ENCODE data around the gene ALDOA. TPM values are rescaled to one million over a fixed set of nuclear protein-coding genes. Genes with fewer than 3 reads are reported as not detected.
A peak's percentile ranks its signal among the peaks of the same experiment; 100 is the strongest.
"Not testable (repeated sequence)": the region's sequence is repeated elsewhere in the genome, so short reads cannot be mapped to it uniquely, and the experiment has no call there.

The ALDOA gene
- 2,017 and 2,037 TPM in 2 replicates for total RNA-seq

DNA sequence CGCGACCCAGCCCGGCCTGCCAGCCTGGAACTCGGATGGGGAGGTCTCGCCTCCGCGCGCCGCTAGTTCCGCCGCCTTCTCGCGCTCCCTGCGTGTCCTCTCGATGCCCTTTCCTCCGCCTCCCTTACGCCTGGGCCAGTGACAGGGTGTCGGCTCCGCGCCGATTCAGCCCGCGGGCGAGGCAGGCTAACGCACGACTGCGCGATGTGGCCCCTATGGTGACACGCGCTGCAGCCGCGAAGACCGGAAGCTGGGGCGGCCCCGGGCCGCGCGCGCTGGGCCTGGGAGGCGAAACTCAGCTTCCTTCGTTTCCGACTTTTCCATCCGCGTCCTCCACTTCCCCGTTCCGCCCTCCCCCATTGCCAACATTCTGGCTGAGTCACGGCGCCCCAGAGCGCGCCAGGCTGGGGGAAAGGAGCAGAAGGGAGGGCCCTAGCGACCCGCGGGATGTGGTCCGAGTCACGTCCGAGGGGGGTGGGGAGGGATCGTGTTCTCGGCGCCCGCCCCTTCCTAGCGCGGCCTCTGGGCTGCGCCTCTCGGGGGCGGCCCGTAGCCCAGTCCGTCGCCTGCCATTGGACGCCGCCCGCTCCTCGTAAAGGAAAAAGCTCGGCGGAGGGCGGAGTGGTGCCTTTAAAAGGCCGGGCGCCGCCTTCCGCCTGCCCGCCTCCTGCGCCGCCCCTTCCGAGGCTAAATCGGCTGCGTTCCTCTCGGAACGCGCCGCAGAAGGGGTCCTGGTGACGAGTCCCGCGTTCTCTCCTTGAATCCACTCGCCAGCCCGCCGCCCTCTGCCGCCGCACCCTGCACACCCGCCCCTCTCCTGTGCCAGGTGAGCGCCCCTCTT lies at the start of gene ALDOA:
TSS of gene ALDOA (plus strand) at position 659 of the 841 bp plus-strand sequence. CDS start 1,138 bp downstream, outside the sequence.
- DNase-seq (ENCODE audit: low spot score), result peak; percentile 95
- H3K9me3 Mint-ChIP-seq, result no peaks in the 10 kb centered on the region
- H3K36me3 Mint-ChIP-seq (ENCODE audit: low read depth), result peaks cover 60% of the 10 kb centered on the region
- H3K4me3 Mint-ChIP-seq (ENCODE audit: low read depth), result peak within 1 kb of the TSS; percentile 100
- H3K27ac Mint-ChIP-seq, result peak within 1 kb of the TSS; percentile 99
- intact Hi-C loops (cut with micrococcal nuclease), result loop anchor here (1.0 to 10.0 kb wide), 3 partner anchors 12 to 289 kb away; partner anchors contain the start of gene CD2BP2
- peaks cover 30% of the 10 kb centered on the region for H3K4me1 Mint-ChIP-seq (ENCODE audit: low read depth)
- H3K27me3 Mint-ChIP-seq (ENCODE audit: low read depth), result no peaks in the 10 kb centered on the region

DNA sequence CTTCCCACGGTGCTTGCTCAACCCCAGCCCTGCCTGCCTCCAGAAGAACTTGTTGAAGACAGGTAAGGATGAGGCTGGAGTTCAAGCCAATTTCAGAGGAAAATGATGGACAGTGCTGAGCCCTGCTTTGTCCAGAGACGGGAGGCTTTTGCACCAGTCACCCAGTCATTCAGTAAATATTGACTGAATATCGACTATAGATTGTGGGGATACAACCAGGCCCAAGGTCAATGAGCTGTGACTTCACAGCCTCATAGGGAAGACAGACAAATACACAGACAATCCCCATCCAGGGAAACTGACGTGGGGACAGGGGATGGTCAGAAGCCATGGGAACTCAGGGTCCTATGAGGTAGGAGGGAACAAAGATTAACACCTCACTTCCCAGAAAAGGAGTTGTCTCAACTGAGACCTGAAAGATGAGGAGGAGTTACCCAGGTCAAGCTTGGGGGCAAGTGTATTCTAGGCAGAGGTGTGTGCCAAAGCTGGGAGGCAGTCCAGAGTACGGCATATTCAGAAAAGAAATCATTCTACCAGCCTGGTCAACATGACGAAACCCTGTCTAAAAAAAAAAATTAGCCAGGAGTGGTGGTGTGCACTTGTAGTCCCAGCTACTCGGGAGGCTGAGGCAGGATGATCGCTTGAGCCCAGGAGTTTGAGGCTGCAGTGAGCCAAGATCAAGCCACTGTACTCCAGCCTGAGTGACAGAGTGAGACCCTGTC lies 48.8 kb upstream of the ALDOA start:
- Mint-ChIP-seq H3K4me3 (ENCODE audit: low read depth) (no peak overlapping the region), H3K4me1 (ENCODE audit: low read depth) (peaks cover 10% of the 10 kb centered on the region), H3K27me3 (ENCODE audit: low read depth) (peaks cover 26% of the 10 kb centered on the region), H3K36me3 (ENCODE audit: low read depth) (no peaks in the 10 kb centered on the region), H3K9me3 (no peaks in the 10 kb centered on the region), H3K27ac (no peak overlapping the region)
- intact Hi-C loops (cut with micrococcal nuclease), result no loop called here
- no peak for DNase-seq (ENCODE audit: low spot score)

DNA sequence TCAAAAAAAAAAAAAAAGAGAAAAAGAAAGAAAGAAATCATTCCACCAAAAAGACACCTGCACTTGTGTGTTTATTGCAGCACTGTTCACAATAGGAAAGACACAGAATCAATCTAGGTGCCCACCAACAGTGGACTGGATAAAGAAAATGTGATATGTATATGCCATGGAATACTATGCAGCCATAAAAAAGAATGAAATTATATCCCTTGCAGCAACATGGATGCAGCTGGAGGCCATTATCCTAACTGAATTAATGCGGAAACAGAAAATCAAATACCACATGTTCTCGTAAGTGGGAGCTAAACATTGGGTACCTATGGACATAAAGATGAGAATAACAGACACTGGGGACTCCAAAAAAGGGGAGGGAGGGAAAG lies 48.3 kb upstream of the ALDOA start:
- Mint-ChIP-seq H3K27ac (no peak overlapping the region), H3K4me1 (ENCODE audit: low read depth) (peaks cover 7% of the 10 kb centered on the region), H3K36me3 (ENCODE audit: low read depth) (no peaks in the 10 kb centered on the region), H3K9me3 (no peaks in the 10 kb centered on the region), H3K4me3 (ENCODE audit: low read depth) (no peak overlapping the region), H3K27me3 (ENCODE audit: low read depth) (peaks cover 21% of the 10 kb centered on the region)
- intact Hi-C loops (cut with micrococcal nuclease), result no loop called here
- DNase-seq (ENCODE audit: low spot score), result no peak

DNA sequence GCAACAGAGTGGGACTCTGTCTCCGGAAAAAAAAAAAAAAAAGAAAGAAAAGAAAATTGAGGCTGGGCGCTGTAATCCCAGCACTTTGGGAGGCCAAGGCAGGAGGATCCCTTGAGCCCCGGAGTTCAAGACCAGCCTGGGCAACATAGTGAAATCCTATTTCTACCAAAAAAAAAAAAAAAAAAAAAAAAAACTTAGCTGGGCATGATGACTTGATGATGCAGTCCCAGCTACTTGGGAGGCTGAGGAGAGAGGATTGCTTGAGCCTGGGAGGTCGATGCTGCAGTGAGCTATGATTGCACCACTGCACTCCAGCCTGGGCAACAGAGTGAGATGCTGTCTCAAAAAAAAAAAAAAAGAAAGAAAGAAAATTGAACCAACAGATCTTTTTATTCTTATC lies 47.6 kb upstream of the ALDOA start:
- intact Hi-C loops (cut with micrococcal nuclease); H3K36me3 Mint-ChIP-seq (ENCODE audit: low read depth): not testable (repeated sequence)

DNA sequence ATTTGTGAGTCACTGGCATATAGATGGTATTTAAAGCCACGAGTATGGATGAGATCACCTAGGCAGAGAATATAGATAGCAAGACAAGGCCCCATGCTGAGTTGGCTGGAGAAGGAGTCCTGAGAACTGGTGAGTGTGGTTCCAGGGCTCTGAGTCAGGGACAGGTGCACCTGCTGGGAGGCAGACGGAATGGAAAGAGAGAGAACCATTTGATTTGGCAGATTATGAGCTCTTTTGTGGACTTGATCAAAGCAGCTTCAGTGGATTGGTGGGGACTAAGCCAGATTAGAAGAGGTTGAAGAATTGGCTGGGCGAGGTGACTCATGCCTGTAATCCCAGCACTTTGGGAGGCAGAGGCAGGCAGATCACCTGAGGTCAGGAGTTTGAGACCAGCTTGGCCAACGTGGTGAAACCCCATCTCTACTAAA lies 46.8 kb upstream of the ALDOA start:
- H3K4me3 Mint-ChIP-seq (ENCODE audit: low read depth), result no peak overlapping the region
- H3K27me3 Mint-ChIP-seq (ENCODE audit: low read depth), result peaks cover 18% of the 10 kb centered on the region
- DNase-seq (ENCODE audit: low spot score), result no peak
- no peaks in the 10 kb centered on the region for H3K36me3 Mint-ChIP-seq (ENCODE audit: low read depth)
- no peak overlapping the region for H3K27ac Mint-ChIP-seq
- intact Hi-C loops (cut with micrococcal nuclease), result no loop called here
- H3K9me3 Mint-ChIP-seq, result no peaks in the 10 kb centered on the region
- peaks cover 7% of the 10 kb centered on the region for H3K4me1 Mint-ChIP-seq (ENCODE audit: low read depth)

More for the DNA sequence above, 47.6 kb upstream of the ALDOA start:
- not testable (repeated sequence) for H3K4me1 Mint-ChIP-seq (ENCODE audit: low read depth); DNase-seq (ENCODE audit: low spot score); H3K4me3 Mint-ChIP-seq (ENCODE audit: low read depth); H3K9me3 Mint-ChIP-seq; H3K27ac Mint-ChIP-seq
- peaks cover 18% of the 10 kb centered on the region for H3K27me3 Mint-ChIP-seq (ENCODE audit: low read depth)

DNA sequence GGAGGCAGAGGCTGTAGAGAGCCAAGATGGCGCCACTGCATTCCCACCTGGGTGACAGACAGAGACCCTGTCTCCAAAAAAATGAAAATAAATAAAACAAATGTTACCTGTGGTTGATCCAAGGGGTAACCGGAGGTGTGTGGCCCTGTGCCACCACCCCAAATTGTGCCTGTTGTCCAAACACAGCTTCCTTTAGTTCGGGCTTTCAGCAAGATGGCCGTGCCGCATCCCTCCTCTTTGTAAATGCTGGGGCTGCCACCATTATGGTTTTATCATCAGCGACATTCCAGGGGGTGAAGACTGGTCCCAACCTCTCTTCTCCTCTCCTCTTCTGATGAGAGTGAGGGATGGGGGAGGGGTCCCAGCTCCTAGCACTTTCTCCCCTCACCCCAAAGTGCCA lies 42.7 kb upstream of the ALDOA start, which contains the start of gene C16orf92:
TSS of gene C16orf92 (plus strand) at position 312 of the 400 bp plus-strand sequence. CDS start 143 bp downstream, outside the sequence.
- no peaks in the 10 kb centered on the region for H3K36me3 Mint-ChIP-seq (ENCODE audit: low read depth)
- peaks cover 29% of the 10 kb centered on the region for H3K27me3 Mint-ChIP-seq (ENCODE audit: low read depth)
- H3K4me3 Mint-ChIP-seq (ENCODE audit: low read depth), result no peak within 1 kb of the TSS
- intact Hi-C loops (cut with micrococcal nuclease), result loop anchor here (10.0 kb wide), 1 partner anchor 148 kb away; no protein-coding TSS in a partner anchor
- no peaks in the 10 kb centered on the region for H3K9me3 Mint-ChIP-seq
- no peak within 1 kb of the TSS for H3K27ac Mint-ChIP-seq
- DNase-seq (ENCODE audit: low spot score), result no peak
- peaks cover 7% of the 10 kb centered on the region for H3K4me1 Mint-ChIP-seq (ENCODE audit: low read depth)

DNA sequence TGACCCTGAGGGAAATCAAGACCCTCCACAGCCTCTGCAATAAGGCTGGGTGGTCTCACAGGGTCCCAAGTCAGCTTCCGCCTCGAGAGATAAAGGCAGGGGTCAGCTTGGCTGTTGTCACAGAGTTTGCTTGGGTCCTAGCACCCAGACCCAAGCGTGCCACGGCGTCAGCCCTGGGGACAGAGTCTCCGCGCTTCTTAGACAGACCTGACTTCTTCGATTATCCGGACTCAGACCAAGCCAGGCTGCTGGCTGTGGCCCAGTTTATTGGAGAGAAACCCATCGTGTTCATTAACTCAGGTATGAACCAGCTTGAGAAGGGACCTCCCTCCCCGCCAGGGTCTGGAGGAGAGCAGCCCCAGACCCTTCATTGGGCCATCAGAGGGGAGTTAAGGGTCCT lies 42.0 kb upstream of the ALDOA start:
- Mint-ChIP-seq H3K36me3 (ENCODE audit: low read depth) (no peaks in the 10 kb centered on the region), H3K27me3 (ENCODE audit: low read depth) (peaks cover 30% of the 10 kb centered on the region), H3K9me3 (no peaks in the 10 kb centered on the region), H3K4me3 (ENCODE audit: low read depth) (no peak overlapping the region), H3K4me1 (ENCODE audit: low read depth) (peaks cover 7% of the 10 kb centered on the region), H3K27ac (no peak overlapping the region)
- intact Hi-C loops (cut with micrococcal nuclease), result loop anchor here (10.0 kb wide), 1 partner anchor 149 kb away; no protein-coding TSS in a partner anchor
- DNase-seq (ENCODE audit: low spot score), result no peak

DNA sequence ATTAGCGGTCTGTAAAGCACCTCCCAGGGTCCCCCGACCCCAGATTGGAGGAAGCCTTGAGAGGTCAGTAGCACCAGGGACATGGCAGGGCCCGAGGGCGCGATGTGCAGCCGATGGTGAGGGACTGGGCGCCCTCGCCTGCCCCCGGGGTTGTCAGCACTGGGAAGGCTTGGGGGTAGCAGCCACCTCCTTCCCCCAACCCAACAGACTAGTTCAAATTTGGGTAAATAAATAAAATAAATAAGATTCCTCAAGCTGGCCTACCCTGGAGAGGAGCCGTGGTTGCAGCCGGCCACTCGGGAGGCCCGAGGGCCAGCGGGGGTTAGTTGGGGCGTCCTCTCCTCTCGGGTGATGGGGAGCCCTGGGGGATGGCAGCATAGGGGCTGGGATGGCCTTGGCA lies 41.1 kb upstream of the ALDOA start:
- no peak overlapping the region for H3K27ac Mint-ChIP-seq
- intact Hi-C loops (cut with micrococcal nuclease), result loop anchor here (10.0 kb wide), 1 partner anchor 150 kb away; no protein-coding TSS in a partner anchor

DNA sequence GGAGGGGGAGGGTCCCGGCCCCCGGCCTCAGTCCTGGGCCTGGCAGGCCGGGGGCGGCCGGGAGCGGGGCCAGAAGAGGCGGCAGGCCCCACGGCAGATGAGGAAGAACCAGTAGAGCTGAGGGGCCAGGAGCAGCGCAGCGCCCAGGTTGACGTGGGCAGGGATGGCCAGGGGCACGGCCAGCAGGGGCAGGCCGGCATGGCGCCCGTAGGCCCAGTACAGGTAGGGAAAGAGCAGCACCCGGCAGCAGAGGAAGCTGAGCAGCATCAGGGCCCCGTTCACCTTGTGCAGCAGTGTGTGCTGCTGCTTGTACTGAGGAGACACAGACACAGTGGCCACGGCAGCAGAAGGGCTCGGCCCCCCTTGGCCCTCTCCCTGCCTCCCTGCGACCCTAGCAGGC lies 40.4 kb upstream of the ALDOA start:
- no peaks in the 10 kb centered on the region for H3K36me3 Mint-ChIP-seq (ENCODE audit: low read depth)
- H3K4me1 Mint-ChIP-seq (ENCODE audit: low read depth), result peaks cover 5% of the 10 kb centered on the region
- no peak overlapping the region for H3K4me3 Mint-ChIP-seq (ENCODE audit: low read depth)
- peaks cover 41% of the 10 kb centered on the region for H3K27me3 Mint-ChIP-seq (ENCODE audit: low read depth)
- H3K27ac Mint-ChIP-seq, result no peak overlapping the region
- no peak for DNase-seq (ENCODE audit: low spot score)
- no peaks in the 10 kb centered on the region for H3K9me3 Mint-ChIP-seq
- intact Hi-C loops (cut with micrococcal nuclease), result loop anchor here (10.0 kb wide), 1 partner anchor 150 kb away; no protein-coding TSS in a partner anchor

More for the DNA sequence above, 41.1 kb upstream of the ALDOA start:
- no peak for DNase-seq (ENCODE audit: low spot score)
- Mint-ChIP-seq H3K27me3 (ENCODE audit: low read depth) (peaks cover 33% of the 10 kb centered on the region), H3K4me3 (ENCODE audit: low read depth) (no peak overlapping the region), H3K9me3 (no peaks in the 10 kb centered on the region), H3K36me3 (ENCODE audit: low read depth) (no peaks in the 10 kb centered on the region), H3K4me1 (ENCODE audit: low read depth) (peaks cover 5% of the 10 kb centered on the region)

DNA sequence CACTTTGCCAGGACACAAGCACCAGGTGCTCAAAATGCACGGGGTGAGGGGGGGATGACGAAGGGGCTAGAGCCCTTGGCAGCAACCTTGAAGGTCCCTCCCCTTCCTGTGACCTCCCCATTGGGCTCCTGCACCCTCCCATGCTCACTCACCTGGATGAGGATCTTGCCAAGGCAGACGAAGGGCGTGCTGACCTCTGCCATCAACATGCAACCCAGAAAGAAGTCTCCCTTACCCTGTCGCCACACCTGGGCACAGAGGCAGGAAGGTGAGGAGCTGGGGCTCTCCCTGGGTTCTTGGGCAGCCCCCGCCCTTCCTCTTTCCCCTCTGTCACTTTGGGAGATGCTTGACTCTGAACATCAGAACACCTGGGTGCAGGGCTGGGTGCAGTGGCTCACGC lies 40.0 kb upstream of the ALDOA start:
- H3K27ac Mint-ChIP-seq, result no peak overlapping the region

DNA sequence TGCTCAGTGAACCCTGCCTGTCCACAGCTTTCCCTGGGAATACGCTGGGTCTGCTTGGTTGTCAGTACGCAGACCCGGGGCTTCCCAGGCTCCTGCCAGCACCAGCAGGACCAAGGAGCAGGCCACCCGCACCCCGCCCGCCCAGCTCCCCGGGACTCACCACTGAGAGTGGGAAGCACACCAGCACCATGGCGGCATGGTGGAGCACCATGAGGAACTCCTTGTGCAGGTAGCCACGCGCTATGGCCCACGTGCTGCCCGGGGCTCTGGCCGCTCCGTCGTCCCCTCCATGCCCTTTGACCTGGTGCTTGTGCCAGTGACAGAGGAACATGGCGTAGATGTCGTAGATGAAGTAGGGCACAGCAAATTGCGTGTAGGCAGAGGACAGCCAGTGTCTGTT lies 39.1 kb upstream of the ALDOA start:
- DNase-seq (ENCODE audit: low spot score), result no peak
- Mint-ChIP-seq H3K9me3 (no peaks in the 10 kb centered on the region), H3K27ac (no peak overlapping the region), H3K36me3 (ENCODE audit: low read depth) (no peaks in the 10 kb centered on the region), H3K27me3 (ENCODE audit: low read depth) (peaks cover 39% of the 10 kb centered on the region), H3K4me1 (ENCODE audit: low read depth) (no peaks in the 10 kb centered on the region), H3K4me3 (ENCODE audit: low read depth) (no peak overlapping the region)
- intact Hi-C loops (cut with micrococcal nuclease), result loop anchor here (10.0 kb wide), 1 partner anchor 152 kb away; no protein-coding TSS in a partner anchor

More for the DNA sequence above, 40.0 kb upstream of the ALDOA start:
- Mint-ChIP-seq H3K4me3 (ENCODE audit: low read depth) (no peak overlapping the region), H3K4me1 (ENCODE audit: low read depth) (peaks cover 4% of the 10 kb centered on the region), H3K36me3 (ENCODE audit: low read depth) (no peaks in the 10 kb centered on the region), H3K9me3 (no peaks in the 10 kb centered on the region), H3K27me3 (ENCODE audit: low read depth) (peaks cover 41% of the 10 kb centered on the region)
- intact Hi-C loops (cut with micrococcal nuclease), result loop anchor here (10.0 kb wide), 1 partner anchor 151 kb away; no protein-coding TSS in a partner anchor
- DNase-seq (ENCODE audit: low spot score), result no peak

DNA sequence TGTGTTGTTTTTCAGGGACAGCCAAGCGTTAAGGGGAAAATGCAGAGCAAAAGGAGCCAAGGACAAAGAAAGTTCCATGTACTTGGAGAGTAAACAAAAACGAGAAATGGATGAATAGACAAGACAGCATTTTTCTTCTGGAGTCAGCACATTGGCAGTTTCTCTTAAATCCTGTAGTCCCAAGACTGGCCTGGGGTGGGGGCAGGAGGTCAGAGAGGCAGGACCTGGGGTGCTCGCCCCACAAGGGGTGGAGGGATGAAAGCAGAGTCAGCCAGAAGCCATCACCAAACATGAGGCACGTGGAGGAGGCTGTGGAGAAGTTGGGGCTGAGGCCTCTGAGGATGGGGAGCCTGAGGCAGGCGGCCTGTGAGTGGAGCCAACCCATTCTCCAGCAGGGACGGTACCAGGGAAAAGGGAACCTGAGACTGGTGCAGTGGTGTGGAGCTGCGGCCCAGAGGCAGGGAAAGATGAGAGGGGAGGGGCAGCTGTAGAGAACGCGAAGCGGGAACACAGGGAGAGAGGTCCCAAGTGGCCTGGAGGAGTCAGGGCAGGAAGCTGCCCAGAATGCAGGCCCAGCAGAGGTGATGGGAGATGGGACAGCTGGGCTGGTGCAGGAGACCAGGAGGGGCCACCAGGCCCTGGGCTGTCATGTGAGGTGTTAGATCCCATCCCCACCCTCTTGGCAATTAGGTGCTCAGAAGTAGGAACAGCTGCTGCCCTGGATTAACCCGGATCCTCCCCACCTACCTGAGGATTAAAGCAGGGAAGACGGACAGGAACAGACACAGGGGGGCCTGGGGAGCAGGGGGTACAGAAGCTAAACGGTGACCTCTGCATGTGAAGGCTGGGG lies 37.7 kb upstream of the ALDOA start:
- H3K4me3 Mint-ChIP-seq (ENCODE audit: low read depth), result no peak overlapping the region
- peaks cover 4% of the 10 kb centered on the region for H3K4me1 Mint-ChIP-seq (ENCODE audit: low read depth)
- H3K9me3 Mint-ChIP-seq, result no peaks in the 10 kb centered on the region
- intact Hi-C loops (cut with micrococcal nuclease), result loop anchor here (10.0 kb wide), 1 partner anchor 153 kb away; no protein-coding TSS in a partner anchor
- no peak for DNase-seq (ENCODE audit: low spot score)
- H3K27me3 Mint-ChIP-seq (ENCODE audit: low read depth), result peaks cover 46% of the 10 kb centered on the region
- H3K36me3 Mint-ChIP-seq (ENCODE audit: low read depth), result no peaks in the 10 kb centered on the region
- no peak overlapping the region for H3K27ac Mint-ChIP-seq
